SU-DHL-6 (cell line): ENCODE measurements around the gene SGPL1.

Experiments
- CTCF ChIP-seq: fragments of 200-600 bp; sonication (generic); IDR thresholded peaks from one replicate; pipeline ENCODE4 v1.5.1; 2017; ENCODE audit warnings: antibody characterized with exemption, mild to moderate bottlenecking, low read length, moderate library complexity; ENCODE audit not compliant: insufficient read depth, poor library complexity, severe bottlenecking
- EZH2phosphoT487 ChIP-seq: fragments of 200-600 bp; sonication (generic), shearing (Covaris generic); conservative IDR thresholded peaks from 2 replicates; pipeline ENCODE4 v1.6.1; 2018; ENCODE audit warnings: mild to moderate bottlenecking, antibody characterized with exemption, low read length, moderate library complexity, mixed read lengths

- TF ChIP-seq EZH2phosphoT487 (no peak), CTCF (no peak)
Measured at GRCh38 chr10:70801854-70802253, 13.9 kb upstream of the SGPL1 start.
